ENCODE results near the gene RELL1.

Gene RELL1

DNA sequence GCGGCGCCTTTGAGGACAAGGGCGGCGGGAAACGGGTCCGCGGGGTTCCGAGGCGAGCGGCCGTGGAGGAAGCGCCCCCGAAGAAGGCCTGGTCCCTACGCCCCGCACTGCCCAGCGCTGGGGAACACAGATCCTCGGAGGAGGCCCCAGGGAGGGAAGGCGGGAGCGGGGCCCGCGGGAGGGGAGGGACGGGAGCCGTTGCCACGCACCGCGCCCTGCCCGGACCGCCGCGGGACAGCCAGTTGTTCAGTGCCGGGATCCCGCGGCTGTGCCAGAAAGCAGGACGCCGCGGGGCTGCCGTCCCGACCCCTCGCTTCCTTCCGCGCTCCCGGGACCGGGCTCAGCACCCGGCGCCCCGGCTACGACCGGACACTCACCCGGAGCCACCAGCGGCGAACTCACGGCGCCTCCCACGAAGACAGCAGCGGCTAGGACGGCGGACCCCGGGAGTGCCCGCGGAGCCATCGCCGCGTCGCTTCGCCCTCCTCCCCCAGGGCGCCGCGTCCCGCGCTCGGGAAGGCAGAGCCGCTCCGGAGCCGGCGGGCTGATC lies 278 bp downstream of the RELL1 start:
- no peak for TF ChIP-seq CTCF (IDR thresholded peaks at IDR 0.05; ENCODE audit: low read depth, low read length, missing control alignments)
- DNase-seq (ENCODE audit: extremely low read depth, low read depth) = no peak
- peak overlapping the region; percentile 76 for H3K4me3 ChIP-seq (replicated peaks; ENCODE audit: low read depth, low read length)

- DNase-seq (ENCODE audit: extremely low read depth, low read depth) = peak; percentile 27
- no peak for TF ChIP-seq CTCF (IDR thresholded peaks at IDR 0.05; ENCODE audit: low read depth, low read length, missing control alignments)
- peak overlapping the region; percentile 76 for H3K4me3 ChIP-seq (replicated peaks; ENCODE audit: low read depth, low read length)
Observed at GRCh38 chr4:37685161-37685822, 884 bp downstream of the RELL1 start.

GRCh38 chr4:37684154-37684553 lies 2.0 kb downstream of the RELL1 start:
- TF ChIP-seq CTCF (IDR thresholded peaks at IDR 0.05; ENCODE audit: low read depth, low read length, missing control alignments) = no peak
- no peak for DNase-seq (ENCODE audit: extremely low read depth, low read depth)
- no peak overlapping the region for H3K4me3 ChIP-seq (replicated peaks; ENCODE audit: low read depth, low read length)

DNA sequence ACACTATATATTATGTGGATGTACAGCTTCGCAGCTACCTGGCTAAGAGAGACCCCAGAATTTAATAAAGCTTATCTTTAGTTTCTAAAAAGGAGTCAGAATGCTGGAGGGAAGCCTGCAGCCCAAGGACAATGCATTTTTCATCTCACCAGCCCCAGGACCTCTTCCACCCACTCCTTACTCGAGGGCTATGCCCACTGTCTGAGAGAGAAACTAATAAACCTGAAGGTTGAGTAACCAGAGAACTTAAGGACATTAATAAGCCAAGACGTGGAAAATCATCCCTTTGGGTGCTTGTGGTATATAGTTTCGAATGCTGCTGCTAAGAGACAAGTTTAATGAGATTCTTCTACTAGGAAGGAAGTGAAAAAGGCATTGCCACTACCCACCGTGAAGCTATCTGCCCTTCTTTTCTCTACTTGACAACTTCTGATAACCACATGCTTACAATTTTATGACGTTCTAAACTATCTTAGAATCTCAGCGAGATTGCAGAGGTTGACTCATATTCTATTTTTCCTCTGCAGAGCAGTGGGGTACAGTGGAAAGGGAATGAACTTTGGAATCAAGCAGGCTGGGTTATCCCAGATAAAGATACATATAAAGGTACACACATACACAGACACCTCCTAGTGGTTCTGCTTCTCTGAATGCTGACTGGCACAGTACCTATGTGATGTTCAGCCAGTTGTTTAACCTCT lies 3.3 kb downstream of the RELL1 start:
- no peak for TF ChIP-seq CTCF (IDR thresholded peaks at IDR 0.05; ENCODE audit: low read depth, low read length, missing control alignments)
- DNase-seq (ENCODE audit: extremely low read depth, low read depth) = no peak
- no peak overlapping the region for H3K4me3 ChIP-seq (replicated peaks; ENCODE audit: low read depth, low read length)

DNA sequence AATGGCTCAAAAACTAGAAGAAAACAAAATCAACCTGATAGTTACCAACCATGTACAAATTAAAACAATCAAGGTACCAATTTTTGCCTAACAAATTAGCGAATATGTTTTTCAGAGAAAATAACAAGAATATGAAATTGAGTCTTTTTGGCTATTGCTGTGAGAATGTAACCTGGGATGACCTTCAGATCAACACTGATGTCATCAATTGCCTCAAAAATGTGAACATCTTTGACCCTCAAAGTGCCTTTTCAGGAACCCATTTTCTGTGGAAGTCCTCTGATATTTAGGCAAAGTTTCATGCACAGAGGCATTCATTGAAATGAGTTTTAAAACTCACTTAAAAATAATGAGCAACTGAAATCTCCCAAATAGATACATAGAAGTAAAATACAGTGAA lies 6.1 kb downstream of the RELL1 start:
- no peak overlapping the region for H3K4me3 ChIP-seq (replicated peaks; ENCODE audit: low read depth, low read length)
- no peak for DNase-seq (ENCODE audit: extremely low read depth, low read depth)
- TF ChIP-seq CTCF (IDR thresholded peaks at IDR 0.05; ENCODE audit: low read depth, low read length, missing control alignments) = no peak

DNA sequence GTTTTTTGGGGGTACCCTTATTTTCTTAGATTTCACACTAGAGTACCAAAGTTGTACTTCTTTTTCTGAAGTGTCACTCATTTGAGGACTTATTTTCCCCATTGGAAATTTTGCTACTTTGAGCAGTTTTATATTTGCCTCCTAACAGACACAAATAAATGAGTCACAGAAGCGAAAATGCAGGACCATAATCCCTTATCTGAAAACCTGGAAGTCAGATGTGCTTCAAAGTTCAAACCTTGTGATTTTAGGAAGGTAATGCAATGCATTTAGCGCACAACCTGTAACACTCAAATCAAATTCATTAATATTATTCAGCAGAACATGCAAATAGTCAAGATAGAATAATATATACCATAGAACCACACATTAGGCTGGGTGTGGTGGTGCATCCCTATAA lies 6.9 kb downstream of the RELL1 start:
- no peak for TF ChIP-seq CTCF (IDR thresholded peaks at IDR 0.05; ENCODE audit: low read depth, low read length, missing control alignments)
- no peak overlapping the region for H3K4me3 ChIP-seq (replicated peaks; ENCODE audit: low read depth, low read length)
- no peak for DNase-seq (ENCODE audit: extremely low read depth, low read depth)
